K562 (cell line): ENCODE measurements around the gene KLC1. TPM values are rescaled to one million over a fixed set of nuclear protein-coding genes. Genes with fewer than 3 reads are reported as not detected.

Experiments used
- ATAC-seq: fragments of 200-7000 bp; cut with Tn5 transposase; 3 replicates; pipeline ENCODE4 v1.9.1; 2020; ENCODE audit warnings: moderate library complexity
- BruUV-seq: library from RNA; stranded (reverse); fragments of 400-500 nt; replicated peaks from 2 replicates; lab custom pipeline; 2021; lab: Mats Ljungman, UMichigan
- CTCF ChIA-PET: fragments of 300-600 bp; formaldehyde crosslinking; extraction: SDS; loops from one replicate; lab custom pipeline; 2021; ENCODE audit warnings: low intra/inter-chr PET ratio; lab: Yijun Ruan, JAX
- POLR2A ChIA-PET: fragments of 300-600, 350-650 bp; sonication (Branson Sonifier 250); formaldehyde crosslinking; extraction: SDS; loops from one replicate; lab custom pipeline; 2021; ENCODE audit warnings: antibody characterized with exemption, inconsistent platforms; lab: Yijun Ruan, JAX
- DNase-seq, 4 experiments: peaks; one replicate each; pipeline versions ENCODE4 v3.0.0 to v3.0.0-alpha.2; 2011 to 2018; ENCODE audit warnings: low spot score in 3 of 4, mixed read lengths in 3 of 4; ENCODE audit errors: extremely low read depth in 1 of 4
- FAIRE-seq: peaks from 2 replicates; lab custom pipeline; 2011; peaks lifted over from hg19 to GRCh38; lab: Jason Lieb, UNC
- H2AFZ ChIP-seq: 2 replicates; pipeline ENCODE4 v1.6.0; 2011; ENCODE audit warnings: low read depth, low read length, control low read depth, inconsistent platforms
- H3K27ac ChIP-seq: fragments of 200-600 bp; 3 replicates; pipeline ENCODE4 v1.8.0; 2011; ENCODE audit warnings: low read depth, mild to moderate bottlenecking, control low read depth, inconsistent platforms, low read length, moderate library complexity, mixed read lengths; ENCODE audit errors: extremely low read depth
- H3K27me3 ChIP-seq, 2 experiments: fragments of 300-600 bp in 1 of 2; 2 replicates in 1 of 2; 3 replicates in 1 of 2; pipeline versions ENCODE4 v1.6.0 to v1.8.0; 2011; ENCODE audit warnings: inconsistent platforms in 2 of 2, low read length in 2 of 2, mild to moderate bottlenecking in 1 of 2, mixed read lengths in 1 of 2, moderate library complexity in 1 of 2; ENCODE audit not compliant: control insufficient read depth in 2 of 2, insufficient read depth in 2 of 2
- H3K36me3 ChIP-seq: fragments of 300-600 bp; 3 replicates; pipeline ENCODE4 v1.8.0; 2011; ENCODE audit warnings: mild to moderate bottlenecking, low read length, inconsistent platforms; ENCODE audit not compliant: control insufficient read depth, insufficient read depth
- H3K4me1 ChIP-seq, 2 experiments: fragments of 200-600 bp in 1 of 2; replicated peaks in 1 of 2; 2 replicates in 1 of 2; 3 replicates in 1 of 2; pipeline versions ENCODE4 v1.5.1 to v1.8.0; 2011; ENCODE audit warnings: inconsistent platforms in 2 of 2, low read length in 2 of 2, mild to moderate bottlenecking in 1 of 2, mixed read lengths in 1 of 2, moderate library complexity in 1 of 2; ENCODE audit not compliant: control insufficient read depth in 2 of 2, insufficient read depth in 2 of 2
- H3K4me2 ChIP-seq: 2 replicates; pipeline ENCODE4 v1.6.1; 2011; ENCODE audit warnings: low read length, control low read depth, inconsistent platforms, mixed read lengths; ENCODE audit not compliant: insufficient read depth
- H3K4me3 ChIP-seq: fragments of 200-600 bp; sonication (generic), shearing (Covaris generic); 2 replicates; pipeline ENCODE4 v1.5.1; 2016; ENCODE audit warnings: control low read depth, inconsistent platforms
- H3K79me2 ChIP-seq: fragments of 200-600 bp; 3 replicates; pipeline ENCODE4 v1.8.0; 2011; ENCODE audit warnings: low read length, inconsistent platforms; ENCODE audit not compliant: control insufficient read depth, insufficient read depth
- H3K9ac ChIP-seq, 2 experiments: 2 replicates each; pipeline versions ENCODE4 v1.6.0 to v1.6.1; 2011; ENCODE audit warnings: low read depth in 2 of 2, low read length in 2 of 2, control low read depth in 1 of 2, inconsistent platforms in 1 of 2, mild to moderate bottlenecking in 1 of 2, mixed read lengths in 1 of 2; ENCODE audit not compliant: insufficient read depth in 1 of 2
- H3K9me1 ChIP-seq: one replicate; pipeline ENCODE4 v1.6.0; 2011; ENCODE audit warnings: inconsistent platforms, mild to moderate bottlenecking, low read length, moderate library complexity; ENCODE audit not compliant: control insufficient read depth, insufficient read depth
- H3K9me3 ChIP-seq: replicated peaks from 2 replicates; pipeline ENCODE4 v1.5.1; 2011; ENCODE audit warnings: low read depth, low read length, inconsistent platforms; ENCODE audit not compliant: control insufficient read depth, insufficient read depth
- H4K20me1 ChIP-seq: replicated peaks from 2 replicates; pipeline ENCODE4 v1.6.1; 2011; ENCODE audit warnings: low read length, inconsistent platforms, mixed read lengths; ENCODE audit not compliant: control insufficient read depth, insufficient read depth
- BMI1 ChIP-seq: fragments of 150-350 bp; IDR thresholded peaks from 2 replicates; pipeline ENCODE4 v1.6.1; 2014; ENCODE audit warnings: low read length
- DIDO1 ChIP-seq: fragments of 450-650 bp; IDR thresholded peaks from 2 replicates; pipeline ENCODE4 v1.6.1; 2016; ENCODE audit warnings: low read depth, missing biosample characterization, missing genetic modification characterization
- E2F5 ChIP-seq: sonication (generic); formaldehyde crosslinking; IDR thresholded peaks from 2 replicates; pipeline ENCODE4 v1.8.0; 2022; ENCODE audit warnings: mild to moderate bottlenecking, missing genetic modification reagents
- FOXA3 ChIP-seq, 2 experiments: fragments of 450-650 bp in 1 of 2; sonication (generic) in 1 of 2; formaldehyde crosslinking; IDR thresholded peaks in 1 of 2; conservative IDR thresholded peaks in 1 of 2; 2 replicates each; pipeline versions ENCODE4 v1.4.0 to v1.8.0; 2020 to 2022; ENCODE audit warnings: mild to moderate bottlenecking in 2 of 2, missing genetic modification reagents in 1 of 2
- HMG20A ChIP-seq: fragments of 450-650 bp; formaldehyde crosslinking; conservative IDR thresholded peaks from 2 replicates; pipeline ENCODE4 v1.4.0; 2020; ENCODE audit warnings: mild to moderate bottlenecking, mixed read lengths
- MBD1 ChIP-seq: fragments of 250-450 bp; sonication (Bioruptor Pico); IDR thresholded peaks from 2 replicates; pipeline ENCODE4 v1.8.0; 2022; ENCODE audit warnings: inconsistent platforms
- MCM7 ChIP-seq, 2 experiments: fragments of 450-650 bp; IDR thresholded peaks; 2 replicates each; pipeline ENCODE4 v1.6.1; 2016 to 2018
- NFATC3 ChIP-seq: fragments of 450-650 bp; IDR thresholded peaks from 2 replicates; pipeline ENCODE4 v1.6.1; 2017; ENCODE audit warnings: mild to moderate bottlenecking
- PML ChIP-seq: IDR thresholded peaks from 2 replicates; pipeline ENCODE4 v1.6.1; 2012; ENCODE audit warnings: low read length, inconsistent platforms
- RFX5 ChIP-seq: IDR thresholded peaks from 2 replicates; pipeline ENCODE4 v1.6.1; 2011; ENCODE audit warnings: low read depth, mild to moderate bottlenecking, improper control_type of control experiment, low read length
- RREB1 ChIP-seq: fragments of 250-450 bp; sonication (Bioruptor Pico); IDR thresholded peaks from 2 replicates; pipeline ENCODE4 v1.4.0; 2020
- SMAD1 ChIP-seq: fragments of 150-350 bp; IDR thresholded peaks from 2 replicates; pipeline ENCODE4 v1.6.1; 2014; ENCODE audit warnings: low read length, low read depth; ENCODE audit not compliant: partially characterized antibody
- ZC3H4 ChIP-seq: sonication (generic); formaldehyde crosslinking; IDR thresholded peaks from 2 replicates; pipeline ENCODE4 v1.9.0; 2021; ENCODE audit warnings: missing genetic modification reagents, borderline replicate concordance
- ZNF140 ChIP-seq: fragments of 250-450 bp; sonication (Bioruptor Pico); IDR thresholded peaks from 2 replicates; pipeline ENCODE4 v1.8.0; 2021; ENCODE audit warnings: moderate library complexity, mild to moderate bottlenecking, inconsistent platforms
- ZNF197 ChIP-seq: fragments of 200-800 bp; sonication (Bioruptor generic); IDR thresholded peaks from 2 replicates; pipeline ENCODE4 v1.6.1; 2016; ENCODE audit warnings: low read depth, missing genetic modification characterization, missing compliant biosample characterization
- ZNF436 ChIP-seq: fragments of 250-450, 450-650 bp; sonication (Bioruptor Pico); formaldehyde crosslinking; IDR thresholded peaks from 2 replicates; pipeline ENCODE4 v1.7.0; 2020; ENCODE audit warnings: mild to moderate bottlenecking
- ZNF445 ChIP-seq: fragments of 250-450 bp; sonication (Bioruptor Pico); IDR thresholded peaks from 2 replicates; pipeline ENCODE4 v1.4.0; 2020; ENCODE audit warnings: low read depth, mild to moderate bottlenecking, moderate library complexity
- WGBS: fragments of 100-300 bp; shearing (Covaris generic); methylation state at CpG from one replicate; pipeline ENCODE4 v1.1.6; 2016; ENCODE audit warnings: low coverage, mixed read lengths; ENCODE audit not compliant: insufficient coverage; ENCODE audit errors: missing lambda C conversion rate; 5-methylcytosine and 5-hydroxymethylcytosine counted together
- in situ Hi-C: fragments of 300-500 bp; cut with MboI; formaldehyde crosslinking; loops from 4 replicates; pipeline ENCODE4 v1.15.0; 2018; ENCODE audit warnings: inconsistent platforms, mixed read lengths
- intact Hi-C: fragments of 100-400 bp; cut with micrococcal nuclease; formaldehyde crosslinking; loops from 2 replicates; pipeline ENCODE4 v1.14.2; 2022
- polyA plus RNA-seq, 8 experiments: library from polyadenylated mRNA; depleted of rRNA in 4 of 8; stranded (reverse) in 5 of 8; unstranded in 3 of 8; fragments of >200 nt; fragmentation: Nextera tagmentation in 2 of 8; fragmentation: Illumina TruSeq in 1 of 8; extraction: Ambion mirVana in 2 of 8; extraction: Trizol in 1 of 8; gene quantifications; 2 replicates each; pipeline versions ENCODE4 v1.2.1 to v1.2.3, GENCODE V29; 2011 to 2014; ENCODE audit warnings: inconsistent platforms in 1 of 8, missing spikeins in 1 of 8
- total RNA-seq, 7 experiments: library from RNA; depleted of rRNA in 6 of 7; stranded (reverse); fragments of >200 nt in 6 of 7; fragmentation: Illumina TruSeq in 2 of 7; extraction: Trizol in 2 of 7; gene quantifications; 2 replicates each; pipeline versions ENCODE4 v1.2.1 to v1.2.3, GENCODE V29; 2011 to 2021; ENCODE audit warnings: low replicate concordance in 1 of 7

KLC1 gene
- total and polyA plus RNA-seq, 9 of the 15 experiments (the other 6 are each of a cell fraction or from before 2014, with no cell fraction given), result 4.9 to 134 (median 54.8) TPM

- Histone ChIP-seq H3K9ac (no peak overlapping the region), H3K9me1 (no peaks in the 10 kb centered on the region), H3K4me2 (no peak overlapping the region), H3K27me3 (no peaks in the 10 kb centered on the region), H3K27ac (no peak overlapping the region), H3K36me3 (peaks cover 77% of the 10 kb centered on the region; the same call in 2 of the 3 replicates), H4K20me1 (no peaks in the 10 kb centered on the region), H2AFZ (no peak overlapping the region), H3K79me2 (no peaks in the 10 kb centered on the region), H3K9me3 (no peaks in the 10 kb centered on the region), H3K4me3 (no peak overlapping the region), H3K4me1 (no peaks in the 10 kb centered on the region)
- CTCF ChIA-PET, result no interaction called here
- BruUV-seq, result no TSS peak
- intact Hi-C loops, result loop anchor here (10.0 kb wide), 1 partner anchor 110 kb away; no protein-coding TSS in a partner anchor
- DNase-seq (no peak), FAIRE-seq (no peak), ATAC-seq (no peak)
- no peak for TF ChIP-seq FOXA3 (CRISPR knock-in tag; conservative IDR thresholded peaks at IDR 0.05 in 1 of 2, IDR thresholded peaks at IDR 0.05 in 1 of 2)
- TF ChIP-seq MBD1 (CRISPR knock-in tag), result no peak
- no peak for TF ChIP-seq RREB1 (CRISPR knock-in tag)
- no peak for TF ChIP-seq E2F5 (CRISPR knock-in tag)
- no peak for TF ChIP-seq MCM7 (IDR thresholded peaks at IDR 0.05)
- no peak for TF ChIP-seq RFX5
- no peak for TF ChIP-seq ZNF140 (CRISPR knock-in tag)
- no peak for TF ChIP-seq ZNF197
- TF ChIP-seq NFATC3, result no peak
- no peak for TF ChIP-seq ZNF445 (CRISPR knock-in tag)
- no peak for TF ChIP-seq ZNF436
- TF ChIP-seq HMG20A (CRISPR knock-in tag), result no peak
- TF ChIP-seq PML, result no peak
- TF ChIP-seq BMI1, result no peak
- TF ChIP-seq DIDO1 (tag), result no peak
- TF ChIP-seq SMAD1, result no peak
- TF ChIP-seq ZC3H4 (CRISPR knock-in tag), result no peak
- POLR2A ChIA-PET, result no interaction called here
- 100% methylated on average over 1 of the region's 6 CpGs for WGBS
- in situ Hi-C loops, result no loop called here
Measured at GRCh38 chr14:103684471-103684870, 55.5 kb downstream of the KLC1 start.
